K562 (cell line): ENCODE data around the gene PATL2. TPM values are rescaled to one million over a fixed set of nuclear protein-coding genes. Genes with fewer than 3 reads are reported as not detected.

Experiments
- ATAC-seq: fragments of 200-7000 bp; cut with Tn5 transposase; 3 replicates; pipeline ENCODE4 v1.9.1; 2020; ENCODE audit warnings: moderate library complexity
- BruUV-seq: library from RNA; stranded (reverse); fragments of 400-500 nt; replicated peaks from 2 replicates; lab custom pipeline; 2021; lab: Mats Ljungman, UMichigan
- CTCF ChIA-PET: fragments of 300-600 bp; formaldehyde crosslinking; extraction: SDS; loops from one replicate; lab custom pipeline; 2021; ENCODE audit warnings: low intra/inter-chr PET ratio; lab: Yijun Ruan, JAX
- POLR2A ChIA-PET: fragments of 300-600, 350-650 bp; sonication (Branson Sonifier 250); formaldehyde crosslinking; extraction: SDS; loops from one replicate; lab custom pipeline; 2021; ENCODE audit warnings: antibody characterized with exemption, inconsistent platforms; lab: Yijun Ruan, JAX
- DNase-seq, 4 experiments: peaks; one replicate each; pipeline versions ENCODE4 v3.0.0 to v3.0.0-alpha.2; 2011 to 2018; ENCODE audit warnings: low spot score in 3 of 4, mixed read lengths in 3 of 4; ENCODE audit errors: extremely low read depth in 1 of 4
- FAIRE-seq: peaks from 2 replicates; lab custom pipeline; 2011; peaks lifted over from hg19 to GRCh38; lab: Jason Lieb, UNC
- H2AFZ ChIP-seq: 2 replicates; pipeline ENCODE4 v1.6.0; 2011; ENCODE audit warnings: low read depth, low read length, control low read depth, inconsistent platforms
- H3K27ac ChIP-seq: fragments of 200-600 bp; 3 replicates; pipeline ENCODE4 v1.8.0; 2011; ENCODE audit warnings: low read depth, mild to moderate bottlenecking, control low read depth, inconsistent platforms, low read length, moderate library complexity, mixed read lengths; ENCODE audit errors: extremely low read depth
- H3K27me3 ChIP-seq, 2 experiments: fragments of 300-600 bp in 1 of 2; 2 replicates in 1 of 2; 3 replicates in 1 of 2; pipeline versions ENCODE4 v1.6.0 to v1.8.0; 2011; ENCODE audit warnings: inconsistent platforms in 2 of 2, low read length in 2 of 2, mild to moderate bottlenecking in 1 of 2, mixed read lengths in 1 of 2, moderate library complexity in 1 of 2; ENCODE audit not compliant: control insufficient read depth in 2 of 2, insufficient read depth in 2 of 2
- H3K36me3 ChIP-seq: fragments of 300-600 bp; 3 replicates; pipeline ENCODE4 v1.8.0; 2011; ENCODE audit warnings: mild to moderate bottlenecking, low read length, inconsistent platforms; ENCODE audit not compliant: control insufficient read depth, insufficient read depth
- H3K4me1 ChIP-seq, 2 experiments: fragments of 200-600 bp in 1 of 2; replicated peaks in 1 of 2; 2 replicates in 1 of 2; 3 replicates in 1 of 2; pipeline versions ENCODE4 v1.5.1 to v1.8.0; 2011; ENCODE audit warnings: inconsistent platforms in 2 of 2, low read length in 2 of 2, mild to moderate bottlenecking in 1 of 2, mixed read lengths in 1 of 2, moderate library complexity in 1 of 2; ENCODE audit not compliant: control insufficient read depth in 2 of 2, insufficient read depth in 2 of 2
- H3K4me2 ChIP-seq: 2 replicates; pipeline ENCODE4 v1.6.1; 2011; ENCODE audit warnings: low read length, control low read depth, inconsistent platforms, mixed read lengths; ENCODE audit not compliant: insufficient read depth
- H3K4me3 ChIP-seq: fragments of 200-600 bp; sonication (generic), shearing (Covaris generic); 2 replicates; pipeline ENCODE4 v1.5.1; 2016; ENCODE audit warnings: control low read depth, inconsistent platforms
- H3K79me2 ChIP-seq: fragments of 200-600 bp; 3 replicates; pipeline ENCODE4 v1.8.0; 2011; ENCODE audit warnings: low read length, inconsistent platforms; ENCODE audit not compliant: control insufficient read depth, insufficient read depth
- H3K9ac ChIP-seq, 2 experiments: 2 replicates each; pipeline versions ENCODE4 v1.6.0 to v1.6.1; 2011; ENCODE audit warnings: low read depth in 2 of 2, low read length in 2 of 2, control low read depth in 1 of 2, inconsistent platforms in 1 of 2, mild to moderate bottlenecking in 1 of 2, mixed read lengths in 1 of 2; ENCODE audit not compliant: insufficient read depth in 1 of 2
- H3K9me1 ChIP-seq: one replicate; pipeline ENCODE4 v1.6.0; 2011; ENCODE audit warnings: inconsistent platforms, mild to moderate bottlenecking, low read length, moderate library complexity; ENCODE audit not compliant: control insufficient read depth, insufficient read depth
- H3K9me3 ChIP-seq: replicated peaks from 2 replicates; pipeline ENCODE4 v1.5.1; 2011; ENCODE audit warnings: low read depth, low read length, inconsistent platforms; ENCODE audit not compliant: control insufficient read depth, insufficient read depth
- H4K20me1 ChIP-seq: replicated peaks from 2 replicates; pipeline ENCODE4 v1.6.1; 2011; ENCODE audit warnings: low read length, inconsistent platforms, mixed read lengths; ENCODE audit not compliant: control insufficient read depth, insufficient read depth
- BMI1 ChIP-seq: fragments of 150-350 bp; IDR thresholded peaks from 2 replicates; pipeline ENCODE4 v1.6.1; 2014; ENCODE audit warnings: low read length
- CREB1 ChIP-seq, 2 experiments: sonication (generic) in 1 of 2; formaldehyde crosslinking in 1 of 2; IDR thresholded peaks; 2 replicates each; pipeline versions ENCODE4 v1.6.1 to v1.8.0; 2012 to 2022; ENCODE audit warnings: inconsistent platforms in 1 of 2, mild to moderate bottlenecking in 1 of 2, missing genetic modification reagents in 1 of 2, moderate library complexity in 1 of 2
- ETS2 ChIP-seq: IDR thresholded peaks from 2 replicates; pipeline ENCODE4 v1.6.1; 2016; ENCODE audit warnings: borderline replicate concordance, missing genetic modification characterization, mild to moderate bottlenecking, moderate library complexity, missing compliant biosample characterization; ENCODE audit not compliant: poor library complexity, severe bottlenecking
- FOXM1 ChIP-seq, 2 experiments: fragments of 450-650 bp in 1 of 2; sonication (generic) in 1 of 2; formaldehyde crosslinking in 1 of 2; IDR thresholded peaks; 2 replicates each; pipeline versions ENCODE4 v1.6.1 to v1.9.0; 2017 to 2022; ENCODE audit warnings: low read depth in 2 of 2, mild to moderate bottlenecking in 2 of 2, missing genetic modification reagents in 1 of 2, moderate library complexity in 1 of 2
- MCM5 ChIP-seq: fragments of 450-650 bp; IDR thresholded peaks from 2 replicates; pipeline ENCODE4 v1.6.1; 2016; ENCODE audit warnings: low read depth
- MYBL2 ChIP-seq, 2 experiments: fragments of 450-650 bp in 1 of 2; sonication (generic) in 1 of 2; formaldehyde crosslinking in 1 of 2; IDR thresholded peaks; 2 replicates each; pipeline versions ENCODE4 v1.6.1 to v1.8.1; 2017 to 2022; ENCODE audit warnings: borderline replicate concordance in 1 of 2, inconsistent platforms in 1 of 2, low read depth in 1 of 2, mild to moderate bottlenecking in 1 of 2, missing genetic modification reagents in 1 of 2, moderate library complexity in 1 of 2
- POU5F1 ChIP-seq: fragments of 150-350 bp; IDR thresholded peaks from 2 replicates; pipeline ENCODE4 v1.6.1; 2014; ENCODE audit warnings: borderline replicate concordance, low read length, low read depth, mild to moderate bottlenecking; ENCODE audit not compliant: partially characterized antibody
- RBM15 ChIP-seq: fragments of 200-400 bp; formaldehyde crosslinking; IDR thresholded peaks from 2 replicates; pipeline ENCODE4 v1.6.1; 2018; ENCODE audit warnings: mild to moderate bottlenecking, low read length, moderate library complexity; ENCODE audit not compliant: insufficient read depth
- RUNX1 ChIP-seq: sonication (generic); IDR thresholded peaks from 2 replicates; pipeline ENCODE4 v1.6.1; 2016; ENCODE audit warnings: antibody characterized with exemption, low read depth
- SMARCB1 ChIP-seq: IDR thresholded peaks from 2 replicates; pipeline ENCODE4 v1.6.1; 2011; ENCODE audit warnings: improper control_type of control experiment, low read depth; ENCODE audit not compliant: insufficient read length
- SNRNP70 ChIP-seq: fragments of 200-400 bp; formaldehyde crosslinking; optimal IDR thresholded peaks from 2 replicates; pipeline ENCODE3; 2017; ENCODE audit warnings: low read depth, low read length
- TFAM ChIP-seq: fragments of 250-450 bp; sonication (Bioruptor Pico); conservative IDR thresholded peaks from 2 replicates; pipeline ENCODE4 v1.5.0; 2021; ENCODE audit warnings: mild to moderate bottlenecking, moderate library complexity
- ZNF175 ChIP-seq: fragments of 200-800 bp; sonication (Bioruptor generic); IDR thresholded peaks from 2 replicates; pipeline ENCODE4 v1.6.1; 2016; ENCODE audit warnings: low read depth, mild to moderate bottlenecking, missing genetic modification characterization, missing compliant biosample characterization
- ZNF384 ChIP-seq: IDR thresholded peaks from 2 replicates; pipeline ENCODE4 v1.6.1; 2012; ENCODE audit warnings: low read depth, low read length, improper control_type of control experiment
- WGBS: fragments of 100-300 bp; shearing (Covaris generic); methylation state at CpG from one replicate; pipeline ENCODE4 v1.1.6; 2016; ENCODE audit warnings: low coverage, mixed read lengths; ENCODE audit not compliant: insufficient coverage; ENCODE audit errors: missing lambda C conversion rate; 5-methylcytosine and 5-hydroxymethylcytosine counted together
- in situ Hi-C: fragments of 300-500 bp; cut with MboI; formaldehyde crosslinking; loops from 4 replicates; pipeline ENCODE4 v1.15.0; 2018; ENCODE audit warnings: inconsistent platforms, mixed read lengths
- intact Hi-C: fragments of 100-400 bp; cut with micrococcal nuclease; formaldehyde crosslinking; loops from 2 replicates; pipeline ENCODE4 v1.14.2; 2022
- polyA plus RNA-seq, 8 experiments: library from polyadenylated mRNA; depleted of rRNA in 4 of 8; stranded (reverse) in 5 of 8; unstranded in 3 of 8; fragments of >200 nt; fragmentation: Nextera tagmentation in 2 of 8; fragmentation: Illumina TruSeq in 1 of 8; extraction: Ambion mirVana in 2 of 8; extraction: Trizol in 1 of 8; gene quantifications; 2 replicates each; pipeline versions ENCODE4 v1.2.1 to v1.2.3, GENCODE V29; 2011 to 2014; ENCODE audit warnings: inconsistent platforms in 1 of 8, missing spikeins in 1 of 8
- total RNA-seq, 7 experiments: library from RNA; depleted of rRNA in 6 of 7; stranded (reverse); fragments of >200 nt in 6 of 7; fragmentation: Illumina TruSeq in 2 of 7; extraction: Trizol in 2 of 7; gene quantifications; 2 replicates each; pipeline versions ENCODE4 v1.2.1 to v1.2.3, GENCODE V29; 2011 to 2021; ENCODE audit warnings: low replicate concordance in 1 of 7
- TF ChIP-seq, protein P1 (sequence below): fragments of 250-450 bp; sonication (Bioruptor Pico); IDR thresholded peaks from 2 replicates; pipeline ENCODE4 v1.4.0; 2020; ENCODE audit warnings: mild to moderate bottlenecking, moderate library complexity

Gene PATL2
- total and polyA plus RNA-seq, 9 of the 15 experiments (the other 6 are each of a cell fraction or from before 2014, with no cell fraction given) = 0.42 to 1.1 (median 0.86) TPM

DNA sequence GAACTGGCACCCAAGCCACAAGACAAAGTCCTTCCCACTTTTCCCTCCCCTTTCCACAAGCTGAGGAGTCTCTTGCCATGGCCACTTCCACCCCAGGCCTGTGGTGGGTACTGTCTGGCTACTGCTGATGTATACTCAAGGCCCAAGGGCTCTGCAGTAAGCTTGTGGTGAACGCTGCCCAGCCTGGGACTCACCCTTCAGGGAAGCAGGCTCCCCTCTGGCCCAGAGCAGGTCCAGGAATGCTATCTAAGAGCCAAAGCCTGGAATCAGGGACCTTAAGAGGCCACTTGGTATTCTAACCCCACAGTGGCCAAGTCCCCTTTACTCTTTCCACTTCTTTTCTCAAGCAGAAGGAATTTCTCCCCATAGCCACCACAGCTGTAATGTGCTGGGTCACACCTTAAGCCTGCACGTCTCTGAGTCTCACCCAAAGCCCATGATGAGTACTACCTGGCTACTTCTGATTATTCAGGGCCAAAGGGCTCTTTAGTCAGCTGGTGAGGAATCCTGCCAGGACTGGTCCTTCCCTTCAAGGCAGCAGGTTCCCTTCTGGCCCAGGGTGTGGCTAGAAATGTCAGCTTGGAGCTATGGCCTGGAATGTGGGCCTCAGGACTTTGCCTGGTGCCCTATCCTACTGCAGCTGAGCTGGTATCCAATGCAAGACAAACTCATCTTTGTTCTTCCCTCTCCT is 4.0 kb downstream of the PATL2 start:
- no peaks in the 10 kb centered on the region for H3K27me3 ChIP-seq
- H3K9me1 ChIP-seq = no peaks in the 10 kb centered on the region
- peaks cover 16% of the 10 kb centered on the region for H3K79me2 ChIP-seq
- ChIA-PET POLR2A (interaction anchor here (1.0 to 2.0 kb wide), 3 partner anchors 11 to 44 kb away, joined by 3 to 4 read pairs (median 4); partner anchors contain the start of gene SPG11), CTCF (no interaction called here)
- peak overlapping the region in 1 of 2 experiments; percentile 34; a peak in 1 of 4 replicates for H3K9ac ChIP-seq
- no peaks in the 10 kb centered on the region for H3K36me3 ChIP-seq
- WGBS = 65% methylated on average over 2 of the region's 2 CpGs
- no peak overlapping the region for H3K4me3 ChIP-seq
- FAIRE-seq (no peak), ATAC-seq (no peak), DNase-seq (no peak)
- intact Hi-C loops = no loop called here
- BruUV-seq = no TSS peak
- no peak overlapping the region for H3K4me2 ChIP-seq
- no peak overlapping the region for H3K27ac ChIP-seq
- H3K9me3 ChIP-seq = no peaks in the 10 kb centered on the region
- in situ Hi-C loops = no loop called here
- no peak for TF ChIP-seq SMARCB1
- no peak for TF ChIP-seq ETS2 (tag)
- TF ChIP-seq CREB1 (IDR thresholded peaks at IDR 0.05) = no peak
- no peak for TF ChIP-seq CREB1 (CRISPR knock-in tag; IDR thresholded peaks at IDR 0.05)
- no peak for TF ChIP-seq POU5F1
- no peak for TF ChIP-seq MYBL2 (IDR thresholded peaks at IDR 0.05; ENCODE audit: low read depth)
- TF ChIP-seq MYBL2 (CRISPR knock-in tag; IDR thresholded peaks at IDR 0.05; ENCODE audit: borderline replicate concordance) = no peak
- no peak for TF ChIP-seq SNRNP70
- no peak for TF ChIP-seq ZNF384
- TF ChIP-seq, protein P1, sequence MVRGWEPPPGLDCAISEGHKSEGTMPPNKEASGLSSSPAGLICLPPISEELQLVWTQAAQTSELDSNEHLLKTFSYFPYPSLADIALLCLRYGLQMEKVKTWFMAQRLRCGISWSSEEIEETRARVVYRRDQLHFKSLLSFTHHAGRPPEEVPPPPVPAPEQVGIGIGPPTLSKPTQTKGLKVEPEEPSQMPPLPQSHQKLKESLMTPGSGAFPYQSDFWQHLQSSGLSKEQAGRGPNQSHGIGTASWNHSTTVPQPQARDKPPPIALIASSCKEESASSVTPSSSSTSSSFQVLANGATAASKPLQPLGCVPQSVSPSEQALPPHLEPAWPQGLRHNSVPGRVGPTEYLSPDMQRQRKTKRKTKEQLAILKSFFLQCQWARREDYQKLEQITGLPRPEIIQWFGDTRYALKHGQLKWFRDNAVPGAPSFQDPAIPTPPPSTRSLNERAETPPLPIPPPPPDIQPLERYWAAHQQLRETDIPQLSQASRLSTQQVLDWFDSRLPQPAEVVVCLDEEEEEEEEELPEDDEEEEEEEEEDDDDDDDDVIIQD (CRISPR knock-in tag) = no peak
- no peak for TF ChIP-seq MCM5
- TF ChIP-seq RBM15 = no peak
- TF ChIP-seq ZNF175 (CRISPR knock-in tag) = no peak
- no peak for TF ChIP-seq TFAM
- no peak for TF ChIP-seq RUNX1
- TF ChIP-seq FOXM1 (IDR thresholded peaks at IDR 0.05; ENCODE audit: low read depth) = no peak
- no peak for TF ChIP-seq FOXM1 (CRISPR knock-in tag; IDR thresholded peaks at IDR 0.05; ENCODE audit: low read depth)
- TF ChIP-seq BMI1 = no peak
- peaks cover 5% of the 10 kb centered on the region in 2 experiments; a peak in 3 of 5 replicates for H3K4me1 ChIP-seq
- H4K20me1 ChIP-seq = no peaks in the 10 kb centered on the region
- H2AFZ ChIP-seq = no peak overlapping the region
